Stimulated activated CD4-positive, alpha-beta T cell treated with anti-CD3 and anti-CD28 coated beads, Interleukin-2, amount 100 ng/mL, for 24 hours (primary cell): ENCODE results near the gene MKNK2.

Experiments used
- DNase-seq, 2 donors: peaks; one replicate each; pipeline ENCODE4 v3.0.0-alpha.2; 2020

The MKNK2 gene

DNA sequence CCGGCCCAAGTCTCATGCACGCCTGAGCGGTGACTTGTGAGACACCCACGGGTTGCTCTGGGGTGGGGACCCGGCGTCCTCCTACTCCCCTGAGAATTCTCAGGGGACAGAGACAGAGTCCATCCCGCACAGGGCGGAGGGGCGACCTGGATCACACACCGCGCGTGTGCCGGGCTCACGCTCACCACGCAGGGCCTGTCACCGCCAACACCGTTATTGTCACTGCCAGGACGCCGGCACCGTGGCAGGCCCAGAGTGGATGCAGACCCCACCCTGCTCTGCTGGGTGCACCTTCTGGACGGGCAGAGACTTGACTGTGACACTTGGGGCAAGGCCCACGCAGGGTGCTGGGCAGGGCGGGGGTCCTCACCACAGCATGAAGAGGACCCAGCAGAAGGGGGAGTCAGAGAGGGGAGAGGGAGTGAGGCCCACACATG is 28.8 kb upstream of the MKNK2 start:
- DNase-seq = no peak

DNA sequence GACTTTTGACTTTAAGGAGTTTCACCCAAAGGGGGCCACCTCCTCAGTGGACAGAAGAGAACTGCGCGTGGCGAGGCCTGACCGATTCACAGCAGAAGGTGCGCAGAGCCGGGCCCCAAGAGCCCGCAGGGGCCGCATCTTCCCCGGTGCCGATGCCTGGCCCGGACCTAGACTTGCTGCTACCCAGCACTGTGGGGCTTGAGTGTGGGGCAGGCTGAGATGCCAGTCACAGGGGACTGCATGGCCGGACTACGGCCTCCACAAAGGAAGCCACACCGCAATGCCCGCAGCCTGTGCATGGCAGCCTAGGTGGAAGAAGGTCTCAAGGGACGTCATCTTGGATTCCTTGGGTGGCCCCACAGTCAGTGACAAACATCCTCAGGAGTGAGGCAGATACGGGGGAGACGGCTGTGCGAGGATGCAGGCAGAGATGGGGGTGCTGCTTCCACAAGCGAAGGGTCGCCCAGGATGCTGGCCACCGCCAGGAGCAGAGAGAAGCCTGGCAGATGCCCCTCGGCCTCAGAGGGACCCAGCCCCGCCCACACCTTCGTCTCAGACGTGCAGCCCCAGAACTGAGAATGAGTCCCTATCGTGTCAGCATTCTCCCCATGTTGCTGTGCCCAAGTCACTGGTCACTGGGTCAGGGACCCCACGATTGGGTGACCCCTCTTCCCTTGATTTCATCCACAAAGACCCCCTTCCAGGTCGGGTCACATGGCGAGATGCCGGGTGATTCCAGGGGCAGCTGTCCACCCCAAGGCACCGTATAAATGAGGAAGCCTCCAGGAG is 28.2 kb upstream of the MKNK2 start:
- DNase-seq = no peak

DNA sequence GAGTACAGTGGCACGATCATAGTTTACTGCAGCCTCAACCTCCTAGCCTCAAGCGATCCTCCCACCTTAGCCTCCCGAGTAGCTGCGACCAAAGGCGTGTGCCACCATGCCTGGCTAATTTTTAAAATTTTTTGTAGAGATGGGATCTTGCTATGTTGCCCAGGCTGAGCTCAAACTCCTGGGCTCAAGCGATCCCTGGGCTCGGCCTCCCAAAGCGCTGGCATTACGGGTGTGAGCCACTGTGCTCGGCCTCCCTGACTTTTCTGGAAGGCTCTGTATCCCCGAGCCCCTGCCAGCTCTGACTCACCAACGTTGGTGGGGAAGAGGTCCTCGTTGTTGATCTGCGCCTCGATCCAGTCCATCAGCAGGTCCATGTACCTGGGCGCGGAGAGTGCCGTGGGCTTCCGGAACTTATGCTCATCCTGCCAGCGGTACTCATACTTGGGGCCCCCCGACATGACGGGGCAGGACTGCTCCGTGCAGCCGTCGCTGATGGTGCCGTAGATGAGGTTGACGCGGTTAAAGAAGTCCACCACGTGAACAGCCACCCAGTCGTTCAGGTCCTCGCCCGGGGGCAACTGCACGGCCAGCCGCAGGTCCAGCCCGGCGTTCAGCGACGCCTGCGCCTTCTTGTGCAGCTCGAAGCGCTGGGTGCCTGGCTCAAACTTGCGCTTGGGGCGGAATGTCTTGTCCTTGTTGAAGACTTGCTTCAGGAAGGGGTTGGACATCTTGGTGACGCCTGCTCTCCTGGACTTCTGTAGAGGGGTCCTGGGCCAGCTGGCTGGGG is 27.0 kb upstream of the MKNK2 start:
- DNase-seq = no peak

DNA sequence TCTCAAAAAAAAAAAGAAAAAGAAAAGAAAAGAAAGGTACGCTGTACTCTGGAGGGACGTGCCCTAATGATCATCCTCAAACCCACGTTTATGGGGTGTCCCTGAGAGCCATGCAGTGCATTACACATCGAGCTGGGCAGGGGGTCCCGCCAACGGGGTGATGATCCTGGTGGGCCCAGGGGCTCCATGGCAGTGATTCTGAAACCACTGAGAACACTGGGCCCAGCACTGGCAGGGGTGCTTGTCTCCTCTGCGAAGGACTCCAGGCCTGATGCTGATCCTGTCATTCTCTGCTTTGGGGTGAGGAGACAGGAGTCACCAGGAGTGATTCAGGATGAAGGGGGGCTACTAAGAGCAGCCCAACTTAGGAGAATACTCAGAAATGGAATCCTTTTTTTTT is 26.4 kb upstream of the MKNK2 start:
- DNase-seq = no peak

DNA sequence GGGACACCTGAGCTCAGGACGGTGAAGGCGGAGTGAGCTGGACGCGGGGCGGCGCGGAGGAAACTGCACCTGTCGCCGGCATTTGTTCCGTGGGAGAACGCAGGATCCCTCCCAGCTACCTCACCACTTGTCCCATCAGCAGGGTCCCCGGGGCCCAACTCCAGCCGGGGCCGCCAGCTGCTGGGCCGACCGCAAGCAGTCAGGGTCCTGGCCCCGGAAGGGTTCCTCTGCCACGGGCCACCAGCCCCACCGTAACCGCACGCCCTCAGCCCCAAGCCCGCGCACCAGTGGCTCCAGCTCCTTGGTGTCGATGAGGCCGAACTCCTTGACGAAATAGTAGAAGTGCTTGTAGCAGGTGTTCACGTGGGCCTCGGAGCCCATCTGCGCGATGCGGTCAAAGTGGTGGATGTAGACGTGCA is 25.5 kb upstream of the MKNK2 start:
- no peak for DNase-seq

DNA sequence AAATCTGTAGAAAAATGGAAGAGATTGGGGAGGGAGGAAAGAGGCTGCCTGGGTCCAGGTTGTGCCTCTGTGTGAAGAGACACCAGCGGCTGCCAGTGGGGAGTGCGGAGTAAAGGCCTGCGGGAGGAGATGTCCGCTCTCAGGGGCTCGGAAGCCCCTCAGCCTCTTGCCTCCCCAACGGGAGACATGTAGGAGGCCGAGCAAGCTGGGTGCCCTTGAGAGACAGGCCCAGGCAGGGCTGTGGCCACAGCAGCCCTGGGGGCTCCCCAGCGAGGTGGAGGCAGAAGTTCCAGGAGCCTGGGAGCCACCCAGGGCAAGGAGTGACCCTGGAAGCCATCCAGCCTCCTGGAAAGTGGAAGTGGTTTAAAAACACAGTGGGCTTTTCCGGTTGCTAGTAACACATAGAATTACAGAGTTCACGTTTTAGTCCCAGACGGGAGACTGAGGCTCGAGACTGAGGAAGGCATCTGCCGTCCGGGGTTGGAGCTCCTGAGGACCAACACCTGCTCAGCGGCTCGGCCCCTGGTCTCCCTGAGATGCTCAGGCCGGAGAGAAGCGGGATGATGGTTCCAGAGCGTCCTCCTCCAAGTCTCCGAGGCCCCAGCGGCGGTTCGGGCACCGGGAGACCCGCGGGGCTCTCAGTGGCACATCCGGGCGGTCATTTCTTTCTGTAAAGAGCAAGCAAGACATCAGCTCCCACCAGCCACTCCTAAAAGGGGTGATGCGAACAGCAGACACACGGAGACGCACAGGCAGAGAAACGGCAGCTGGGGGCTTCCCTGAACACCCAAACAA is 21.9 kb upstream of the MKNK2 start:
- no peak for DNase-seq

DNA sequence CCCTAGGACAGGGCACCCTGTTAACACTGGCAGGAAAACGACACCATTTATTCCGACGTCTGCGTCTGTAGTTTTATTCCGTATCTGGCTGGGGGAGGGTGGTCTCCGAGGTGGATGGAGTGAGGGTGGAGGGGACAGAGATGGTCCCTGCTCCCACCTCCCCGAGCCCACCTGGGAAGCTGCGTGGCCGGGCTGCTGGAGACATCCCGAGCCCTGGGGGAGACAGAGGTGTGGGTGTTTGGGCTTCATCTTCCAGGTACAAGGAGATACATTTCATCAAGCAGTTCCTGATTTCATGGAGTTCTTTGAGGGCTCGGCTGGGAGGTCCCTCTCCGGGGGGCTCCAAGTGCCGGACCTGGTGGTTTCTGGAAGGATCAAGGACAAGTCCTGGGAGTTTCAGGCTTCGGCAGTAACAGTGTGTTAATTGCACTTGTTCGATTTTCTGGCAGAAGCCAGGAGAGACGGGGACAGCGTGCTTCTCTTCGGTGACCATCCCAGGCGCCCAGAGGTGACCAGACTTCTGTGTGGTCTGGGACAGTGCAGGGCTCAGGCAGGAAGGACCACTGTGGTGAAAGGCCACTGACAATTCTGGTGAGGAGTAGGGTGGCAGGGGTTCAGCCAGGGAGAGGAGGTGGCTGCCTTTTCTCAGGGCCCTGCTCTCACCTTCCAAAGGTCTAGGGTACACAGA is 20.1 kb upstream of the MKNK2 start:
- no peak for DNase-seq

DNA sequence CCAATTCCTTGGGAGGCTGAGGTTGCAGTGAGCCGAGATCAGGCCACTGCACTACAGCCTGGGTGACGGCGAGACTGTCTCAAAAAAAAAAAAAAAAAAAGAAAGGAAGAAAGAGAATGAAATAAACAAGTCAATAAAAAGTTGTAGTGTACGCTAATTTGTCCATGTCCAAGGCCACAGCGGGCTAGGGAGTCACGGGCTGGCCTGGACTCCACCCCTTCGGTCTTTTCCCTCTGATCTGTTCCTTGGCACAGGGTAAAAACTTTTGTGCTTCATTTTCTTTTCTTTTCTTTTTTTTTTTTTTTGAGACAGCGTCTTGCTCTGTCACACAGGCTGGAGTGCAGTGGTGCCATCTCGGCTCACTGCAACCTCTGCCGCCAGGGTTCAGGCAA is 19.4 kb upstream of the MKNK2 start:
- DNase-seq = no peak

DNA sequence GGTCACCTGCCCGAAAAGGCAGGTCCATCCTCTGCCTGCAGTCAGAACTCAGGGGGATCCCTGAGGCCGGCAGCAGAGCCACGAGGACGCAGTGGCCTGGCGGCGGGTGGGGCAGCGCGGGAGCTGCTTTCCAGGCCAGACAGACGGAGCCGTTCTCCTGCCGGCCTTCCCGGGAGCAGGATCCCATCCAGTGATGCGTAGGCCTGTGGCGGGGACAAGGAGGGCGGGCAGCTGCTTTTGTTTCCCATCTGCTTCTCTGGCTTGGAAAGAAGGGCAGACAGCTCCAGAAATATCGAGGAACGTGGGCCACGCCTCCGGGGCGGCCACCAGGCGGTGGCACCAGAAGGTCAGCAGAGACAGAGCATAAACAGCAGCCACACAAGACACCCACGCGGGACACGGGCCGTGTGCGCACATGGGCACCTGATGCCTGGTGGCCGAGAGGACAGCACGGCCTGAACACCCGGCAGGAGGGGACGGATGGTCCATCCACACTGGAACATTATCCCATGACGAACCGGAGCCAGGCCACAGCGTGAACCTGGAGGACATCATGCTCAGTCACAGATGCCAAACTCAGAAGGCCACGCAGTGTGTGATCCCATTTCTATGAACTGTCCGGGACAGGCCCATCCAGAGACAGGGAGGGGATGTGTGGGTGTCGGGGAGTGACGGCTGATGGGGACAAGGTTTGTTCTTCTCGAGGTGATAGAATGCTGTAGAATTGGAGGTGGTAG is 13.9 kb upstream of the MKNK2 start:
- no peak for DNase-seq

DNA sequence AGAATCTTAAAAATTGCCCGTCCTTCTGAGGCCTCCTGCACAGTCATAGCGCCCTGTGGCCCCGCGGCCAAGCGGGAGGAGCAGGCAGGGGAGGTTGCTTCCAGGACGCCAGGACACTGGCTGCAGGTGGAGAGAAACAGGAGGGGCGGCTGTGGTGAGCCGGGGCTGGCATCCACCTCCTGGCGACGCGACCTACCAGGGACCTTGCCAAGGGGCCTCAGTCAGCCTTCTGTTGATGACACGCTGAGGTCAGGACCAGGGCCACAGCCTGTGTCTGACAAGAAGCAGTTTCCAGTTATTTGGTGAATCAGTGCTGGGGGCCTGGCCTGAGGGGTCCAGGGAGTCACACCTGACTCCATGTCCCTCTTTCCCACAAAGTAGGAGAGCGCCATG is 13.3 kb upstream of the MKNK2 start:
- no peak for DNase-seq

DNA sequence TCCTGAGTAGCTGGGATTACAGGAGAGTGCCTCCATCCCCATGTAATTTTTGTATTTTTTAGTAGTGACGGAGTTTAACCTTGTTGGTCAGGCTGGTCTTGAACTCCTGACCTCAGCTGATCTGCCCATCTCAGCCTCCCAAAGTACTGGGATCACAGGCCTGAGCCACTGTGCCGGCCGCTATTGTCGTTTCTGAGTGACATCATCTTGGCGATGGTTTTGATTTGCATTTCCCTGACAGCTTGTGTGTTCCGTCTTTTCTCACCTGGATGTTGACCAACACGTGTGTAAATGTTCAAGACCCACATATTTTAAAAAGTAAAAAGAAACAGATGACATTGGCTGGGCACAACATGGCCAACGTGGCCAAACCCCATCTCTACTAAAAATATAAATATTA is 12.8 kb upstream of the MKNK2 start:
- DNase-seq = no peak

DNA sequence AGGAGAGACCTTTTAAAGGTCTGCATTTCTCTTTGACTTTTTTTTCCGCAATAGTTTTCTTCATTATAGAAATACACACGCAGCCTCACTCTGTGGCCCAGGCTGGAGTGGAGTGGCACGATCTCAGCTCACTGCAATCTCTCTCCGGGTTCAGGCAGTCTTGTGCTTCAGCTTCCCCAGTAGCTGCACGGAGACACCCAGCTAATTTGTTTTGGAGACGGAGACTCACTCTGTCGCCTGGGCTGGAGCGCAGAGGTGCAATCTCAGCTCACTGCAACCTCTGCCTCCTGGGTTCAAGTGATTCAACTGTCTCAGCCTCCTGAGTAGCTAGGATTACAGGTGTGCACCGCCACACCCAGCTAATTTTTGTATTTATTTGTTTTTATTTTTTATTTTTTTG is 11.7 kb upstream of the MKNK2 start:
- no peak for DNase-seq

DNA sequence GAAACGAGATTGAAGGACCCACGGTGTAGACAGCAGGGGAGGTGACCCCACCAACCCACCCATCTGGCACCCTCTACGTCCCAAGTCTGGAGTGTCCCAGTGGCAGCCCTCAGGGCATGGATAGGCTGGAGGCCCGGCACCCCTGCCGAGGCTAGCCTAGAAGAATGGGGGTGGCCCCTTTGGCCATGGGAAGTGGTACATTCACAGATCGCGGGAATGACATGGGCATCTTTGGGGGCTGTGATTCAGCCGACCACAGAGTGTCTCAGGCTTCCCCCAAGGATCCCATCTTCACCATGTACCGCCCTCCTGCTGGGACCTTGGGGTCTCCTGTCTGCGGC is 11.3 kb upstream of the MKNK2 start:
- no peak for DNase-seq

DNA sequence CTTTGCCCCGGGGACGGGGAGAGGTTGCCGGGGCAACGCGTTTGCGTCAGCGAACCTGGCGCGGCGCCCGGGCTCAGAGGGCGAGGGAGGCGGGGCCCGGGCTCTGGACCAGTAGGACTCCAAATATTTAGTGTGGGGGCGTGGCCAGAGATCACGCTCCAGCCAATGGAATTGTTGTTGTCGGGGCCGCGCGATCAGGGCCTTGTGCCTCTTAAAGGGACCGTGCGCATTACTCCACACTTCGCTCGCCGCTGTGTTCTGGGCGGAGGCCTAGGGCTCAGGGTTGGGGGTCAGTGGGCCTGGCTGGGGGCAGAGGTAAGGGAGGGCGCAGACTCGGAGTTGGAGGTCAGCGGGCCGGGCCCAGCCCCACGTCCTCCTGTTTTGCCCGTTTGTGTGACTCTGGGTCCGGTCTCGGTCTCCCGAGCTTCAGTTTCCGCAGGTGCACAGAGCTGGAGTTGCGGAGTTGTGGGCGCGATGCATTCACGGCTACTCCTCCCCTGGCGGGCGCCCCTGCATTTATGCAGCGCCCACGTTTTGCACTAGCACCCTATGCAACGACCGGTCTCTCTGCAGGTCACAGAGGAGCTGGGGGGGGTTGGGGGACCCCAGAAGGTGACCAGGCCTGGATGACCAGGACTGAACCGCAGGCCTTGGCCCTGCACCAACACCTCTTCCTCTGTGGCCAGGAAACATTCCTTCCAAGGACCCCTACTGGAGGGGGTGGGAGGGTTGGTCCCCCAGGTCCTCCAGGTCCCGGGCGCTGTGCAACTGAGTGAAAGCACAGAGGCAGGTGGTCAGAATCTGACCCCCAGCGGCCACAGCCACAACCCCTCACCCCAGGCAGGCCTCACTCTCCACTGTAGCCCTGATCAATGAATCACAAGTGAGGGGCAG is 10.7 kb upstream of the MKNK2 start:
- DNase-seq = peak; percentile 99

DNA sequence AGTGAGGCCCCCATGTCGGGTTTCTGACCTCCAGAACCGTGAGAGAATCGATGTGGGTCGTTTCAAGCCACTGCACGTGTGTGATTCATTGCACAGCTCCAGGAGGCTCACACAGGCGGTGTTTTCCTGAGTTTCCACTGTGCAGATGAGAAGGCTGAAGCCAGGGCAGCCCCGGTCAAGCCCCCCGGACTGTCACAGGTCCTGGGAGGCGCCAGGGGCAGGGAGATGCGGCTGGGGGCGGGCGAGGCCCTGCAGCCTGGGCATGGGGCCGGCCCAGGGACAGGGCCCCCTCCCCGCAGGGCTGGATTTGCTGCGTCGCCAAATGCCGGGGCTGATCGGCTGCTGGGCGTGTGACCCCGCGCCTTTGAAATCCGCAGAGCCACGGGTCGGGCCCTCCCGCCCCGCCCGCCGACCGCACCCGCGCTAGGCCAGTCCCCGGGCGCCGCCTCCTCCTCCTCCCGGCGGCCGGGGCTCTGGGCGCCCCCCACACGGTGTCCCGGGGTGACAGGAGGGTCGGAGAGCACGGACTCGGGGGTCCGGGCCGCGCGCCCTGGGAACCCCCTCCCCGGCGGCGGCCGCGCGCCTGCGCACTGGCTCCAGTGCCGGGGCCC is 9.9 kb upstream of the MKNK2 start:
- DNase-seq = peak; percentile 58 to 66

DNA sequence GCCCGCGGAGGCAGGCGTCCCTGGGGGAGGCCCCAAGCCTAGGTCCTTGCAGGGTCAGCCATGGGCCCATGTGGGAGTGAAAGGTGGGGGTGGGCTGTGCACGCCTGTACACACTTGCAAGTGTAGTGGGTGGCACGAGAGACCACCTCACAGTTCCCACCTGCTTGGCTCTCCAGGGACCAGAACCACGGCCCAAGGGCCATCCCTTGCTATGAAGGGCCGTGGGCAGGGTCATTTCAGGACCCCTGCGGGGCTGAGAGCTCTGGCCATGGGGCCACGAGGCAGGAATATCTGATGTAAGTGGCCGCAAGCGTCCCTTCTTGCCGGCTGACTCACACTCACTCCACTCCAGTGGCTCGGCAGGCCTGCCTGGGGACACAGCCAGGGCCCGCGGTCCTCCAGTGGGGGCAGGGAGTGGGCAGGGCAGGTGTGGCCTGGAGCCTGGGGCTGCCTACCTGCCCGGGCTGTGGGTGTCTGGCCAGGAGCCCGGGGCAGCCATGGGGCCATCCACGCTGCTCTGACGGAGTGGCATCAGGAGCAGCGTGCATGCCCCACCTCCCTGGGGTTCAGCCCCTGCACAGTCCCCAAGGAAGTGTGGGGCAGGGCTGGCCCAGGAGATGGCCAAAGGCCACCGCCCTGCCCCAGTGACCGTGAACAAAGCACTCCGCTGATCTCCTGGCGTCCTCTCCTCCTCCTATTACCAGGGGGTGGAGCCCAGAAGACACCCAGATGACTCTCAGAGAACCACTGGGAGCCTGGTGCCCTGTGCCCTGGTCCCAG is 8.6 kb upstream of the MKNK2 start:
- DNase-seq = no peak

DNA sequence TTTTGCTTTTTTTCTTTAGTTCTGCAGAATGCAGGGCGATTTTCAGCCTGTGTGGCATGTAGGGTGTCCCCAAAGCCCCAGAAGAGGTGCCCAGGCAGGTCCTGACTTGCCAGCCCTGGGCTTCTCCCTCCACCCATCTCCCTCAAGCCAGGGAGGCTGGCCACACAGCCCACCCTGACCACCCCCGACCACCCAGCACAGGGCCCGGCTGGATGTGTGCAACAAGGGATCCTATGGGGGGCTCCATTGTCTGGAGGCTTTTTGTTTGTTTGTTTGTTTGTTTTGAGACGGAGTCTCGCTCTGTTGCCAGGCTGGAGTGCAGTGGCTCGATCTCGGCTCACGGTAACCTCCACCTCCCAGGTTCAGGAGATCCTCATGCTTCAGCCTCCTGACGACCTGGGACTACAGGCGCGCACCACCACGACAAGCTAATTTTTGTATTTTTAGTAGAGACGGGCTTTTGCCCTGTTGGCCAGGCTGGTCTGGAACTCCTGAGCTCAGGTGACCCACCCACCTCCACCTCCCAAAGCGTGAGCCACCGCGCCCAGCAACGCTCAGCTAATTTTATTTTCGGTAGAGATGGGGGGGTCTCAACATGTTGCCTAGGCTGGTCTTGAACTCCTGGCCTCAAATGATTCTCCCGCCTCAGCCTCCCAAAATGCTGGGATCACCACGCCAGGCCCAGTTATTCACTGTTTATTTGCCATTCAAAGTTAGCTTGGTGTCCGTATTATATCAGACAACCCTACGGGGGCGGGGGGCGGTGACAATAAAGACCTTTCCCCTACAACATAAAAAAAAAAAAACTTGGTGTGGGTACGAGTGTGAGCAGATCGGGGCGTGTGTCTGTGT is 7.8 kb upstream of the MKNK2 start:
- DNase-seq = no peak

DNA sequence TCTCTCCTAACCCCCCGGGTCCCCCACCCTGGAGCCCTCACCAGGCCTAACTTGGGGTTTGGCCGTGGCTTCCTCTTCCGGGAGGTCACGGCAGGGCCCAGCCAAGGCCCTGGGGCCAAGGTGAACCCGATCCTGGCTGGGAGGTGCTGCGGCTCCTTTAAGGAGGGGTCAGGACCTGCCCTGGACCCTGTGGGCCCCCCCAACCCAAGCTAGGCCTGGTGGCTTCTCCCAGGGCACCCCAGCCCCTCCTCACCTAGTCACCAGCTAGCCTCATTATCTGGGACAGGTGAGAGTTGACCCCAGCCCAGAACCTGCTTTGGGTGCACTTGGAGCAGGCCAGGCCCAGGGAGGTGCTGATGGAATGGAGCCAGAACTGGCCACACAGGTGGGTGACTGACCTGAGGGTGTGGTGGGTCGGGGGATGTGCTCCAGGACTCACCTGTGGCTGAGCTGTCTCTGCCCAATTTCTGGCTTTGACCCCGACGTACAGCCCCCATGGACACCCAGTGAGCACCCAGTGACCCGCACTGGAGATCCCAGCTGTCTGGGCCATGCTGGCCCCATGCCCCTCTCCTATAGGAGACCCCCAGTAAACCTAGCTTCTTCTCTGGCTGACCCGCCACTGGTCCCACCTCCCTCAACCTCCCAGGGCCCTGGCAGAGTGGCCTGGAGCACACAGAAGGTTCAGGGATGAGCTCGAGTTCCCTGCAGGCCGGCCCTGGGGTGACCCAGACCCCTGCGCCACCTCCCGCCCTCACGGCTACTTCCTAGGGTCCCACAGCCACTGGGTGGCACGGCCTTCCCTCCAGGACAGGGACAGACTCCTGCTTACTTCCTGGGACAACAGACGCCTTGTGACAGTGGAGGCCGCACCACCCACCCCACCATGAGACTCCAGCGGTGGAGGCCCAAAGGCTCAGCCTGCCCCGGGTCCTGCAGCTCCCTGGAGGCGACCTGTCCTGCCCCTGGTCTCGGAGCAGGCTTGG is 6.7 kb upstream of the MKNK2 start:
- DNase-seq = no peak
